ENCODE results near the gene AXL. TPM values are rescaled to one million over a fixed set of nuclear protein-coding genes. Genes with fewer than 3 reads are reported as not detected.

The AXL gene
- total RNA-seq, 1 donor from 2014 or later = 10.1 TPM

- ATAC-seq = peak; percentile 58
- no peak for DNase-seq (ENCODE audit: low spot score)
Observed at GRCh38 chr19:41233748-41234240, 14.8 kb downstream of the AXL start.

- ATAC-seq (no peak), DNase-seq (ENCODE audit: low spot score) (no peak)
Observed at GRCh38 chr19:41234512-41235168, 15.6 kb downstream of the AXL start.

DNA sequence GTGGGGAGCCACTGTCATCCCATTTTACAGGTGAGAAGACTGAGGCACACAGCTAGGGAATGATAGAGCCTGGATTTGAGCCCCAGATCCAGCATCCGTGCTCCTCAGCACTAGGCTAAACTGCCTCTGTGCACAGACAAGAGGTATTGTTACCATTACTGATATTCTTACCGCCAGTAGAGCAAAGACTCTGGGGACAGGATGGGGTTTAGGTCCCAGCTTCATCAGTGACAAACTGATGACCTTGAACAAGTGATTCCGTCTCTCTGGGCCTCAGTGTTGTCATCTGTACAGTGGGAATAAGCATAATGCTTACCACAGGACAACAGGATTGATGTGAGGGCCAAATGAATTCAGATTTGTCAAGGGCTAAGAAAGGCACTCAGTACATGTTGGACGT is 16.5 kb downstream of the AXL start:
- no peak for ATAC-seq
- no peak for DNase-seq (ENCODE audit: low spot score)

- peak; percentile 24 for ATAC-seq
Observed at GRCh38 chr19:41238244-41238643, 19.2 kb downstream of the AXL start.

DNA sequence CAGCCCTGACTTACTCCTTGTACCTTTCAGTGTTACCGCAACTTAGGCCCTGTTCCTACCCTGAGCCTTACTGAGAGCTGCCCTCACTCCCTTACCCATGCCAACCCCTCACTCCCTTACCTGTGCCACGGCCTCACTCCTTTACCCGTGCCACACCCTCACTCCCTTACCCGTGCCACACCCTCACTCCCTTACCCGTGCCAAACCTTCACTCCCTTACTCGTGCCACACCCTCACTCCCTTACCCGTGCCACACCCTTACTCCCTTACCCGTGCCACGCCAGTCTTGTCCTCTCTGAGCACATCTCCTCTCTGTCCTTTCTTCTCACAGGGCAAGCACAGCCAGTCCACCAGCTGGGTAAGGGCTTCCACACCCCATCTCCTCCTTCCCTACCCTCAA is 20.3 kb downstream of the AXL start:
- DNase-seq (ENCODE audit: low spot score) (no peak), ATAC-seq (no peak)

More at GRCh38 chr19:41238244-41238643, 19.2 kb downstream of the AXL start:
- no peak for DNase-seq (ENCODE audit: low spot score)

- ATAC-seq (no peak), DNase-seq (ENCODE audit: low spot score) (no peak)
Observed at GRCh38 chr19:41239961-41240574, 21.0 kb downstream of the AXL start.

DNA sequence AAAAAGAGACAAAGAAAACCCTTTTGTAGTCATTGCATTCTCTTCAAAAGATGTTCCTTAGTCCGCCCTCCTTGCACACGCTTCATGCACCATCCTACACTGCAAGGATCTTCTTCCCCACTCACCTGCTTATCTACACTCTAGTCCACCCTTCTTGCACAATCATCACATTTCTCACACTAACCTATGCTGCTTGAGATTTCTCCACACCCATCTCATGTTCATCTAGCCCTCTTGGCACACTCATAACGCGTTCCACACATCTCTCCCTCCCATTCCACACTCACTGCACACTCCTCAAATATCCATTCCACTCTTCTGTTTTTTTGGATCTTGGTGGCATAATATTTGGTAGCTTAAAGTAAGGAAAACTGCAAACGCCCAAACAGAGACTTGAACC is 22.8 kb downstream of the AXL start:
- no peak for ATAC-seq
- no peak for DNase-seq (ENCODE audit: low spot score)

GRCh38 chr19:41244117-41244516 is 25.1 kb downstream of the AXL start:
- DNase-seq (ENCODE audit: low spot score) = no peak
- ATAC-seq = no peak

- DNase-seq (ENCODE audit: low spot score) = no peak
- ATAC-seq = no peak
Observed at GRCh38 chr19:41245843-41246242, 26.8 kb downstream of the AXL start.

- DNase-seq (ENCODE audit: low spot score) (no peak), ATAC-seq (no peak)
Observed at GRCh38 chr19:41248895-41249294, 29.9 kb downstream of the AXL start.

GRCh38 chr19:41249707-41250423 is 30.8 kb downstream of the AXL start:
- ATAC-seq = no peak

GRCh38 chr19:41253660-41254059 is 34.6 kb downstream of the AXL start:
- no peak for ATAC-seq

More at GRCh38 chr19:41249707-41250423, 30.8 kb downstream of the AXL start:
- DNase-seq (ENCODE audit: low spot score) = no peak

GRCh38 chr19:41255171-41255570 is 36.1 kb downstream of the AXL start:
- DNase-seq (ENCODE audit: low spot score) = no peak
- ATAC-seq = no peak

More at GRCh38 chr19:41253660-41254059, 34.6 kb downstream of the AXL start:
- DNase-seq (ENCODE audit: low spot score) = no peak

DNA sequence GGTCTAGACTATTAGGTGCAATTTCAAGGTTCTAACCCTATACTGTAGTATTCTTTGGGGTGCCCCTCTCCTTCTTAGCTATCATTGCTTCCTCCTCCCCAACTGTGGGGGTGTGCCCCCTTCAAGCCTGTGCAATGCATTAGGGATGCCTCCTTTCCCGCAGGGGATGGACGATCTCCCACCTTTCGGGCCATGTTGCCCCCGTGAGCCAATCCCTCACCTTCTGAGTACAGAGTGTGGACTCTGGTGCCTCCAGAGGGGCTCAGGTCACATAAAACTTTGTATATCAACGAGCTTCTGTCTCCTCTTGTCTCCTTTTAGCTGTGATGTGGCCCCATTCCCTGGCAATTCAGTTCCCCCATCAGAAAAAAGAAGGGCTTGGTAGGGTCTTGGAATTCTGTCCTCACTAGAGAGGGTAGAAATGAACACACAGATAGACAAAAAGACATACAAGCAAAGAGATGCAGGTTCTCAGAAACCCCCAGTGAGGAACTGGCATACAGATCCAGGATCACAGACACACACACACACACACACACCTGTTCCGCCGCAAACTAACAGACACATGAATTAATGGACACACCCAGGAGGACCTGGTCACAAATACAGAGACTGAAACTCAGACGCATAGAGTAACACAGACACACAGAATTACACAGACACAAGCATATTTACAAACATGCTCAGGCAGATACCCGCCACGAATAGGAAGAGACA is 42.6 kb downstream of the AXL start:
- ATAC-seq = no peak

DNA sequence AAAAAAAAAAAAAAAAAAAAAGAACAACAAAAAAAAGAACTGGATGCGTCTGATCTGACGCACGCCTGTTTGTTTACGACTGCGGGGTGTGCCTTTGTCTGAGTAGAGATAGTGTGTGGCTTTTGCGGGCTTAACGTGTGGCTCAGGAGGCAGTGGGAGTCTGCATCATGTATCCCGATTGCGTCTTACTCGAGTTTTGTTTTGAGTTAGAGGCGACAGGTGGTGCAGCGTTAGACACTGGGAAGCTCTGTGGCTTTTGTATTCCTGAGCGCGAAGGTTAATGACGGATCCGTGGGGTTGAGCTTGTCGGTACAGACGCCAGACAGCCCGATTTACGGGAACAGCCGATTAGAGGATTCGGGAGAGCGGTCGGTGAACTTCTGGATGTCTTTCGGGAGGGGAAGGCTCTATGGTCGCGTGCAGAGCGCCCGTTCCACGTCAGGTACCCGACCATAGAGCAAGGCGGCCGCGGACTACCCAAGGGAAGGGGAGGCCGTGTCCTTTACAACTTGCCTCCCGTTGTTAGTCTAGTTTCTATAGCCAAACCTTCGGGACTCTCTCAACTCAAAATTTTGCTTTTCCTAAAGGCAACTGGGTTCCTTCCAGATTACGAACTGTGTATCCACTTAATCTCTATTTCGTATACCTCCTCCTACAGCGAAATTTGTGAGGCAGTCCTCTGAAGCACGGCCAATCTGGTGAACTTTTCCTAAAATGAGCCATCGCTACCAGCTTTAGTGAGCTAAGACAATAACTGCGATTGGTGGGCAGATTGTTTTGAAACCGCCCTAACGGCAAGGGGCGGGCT is 44.2 kb downstream of the AXL start:
- DNase-seq (ENCODE audit: low spot score) (peak; percentile 66), ATAC-seq (peak; percentile 19)

More for the DNA sequence above, 42.6 kb downstream of the AXL start:
- DNase-seq (ENCODE audit: low spot score) = no peak

DNA sequence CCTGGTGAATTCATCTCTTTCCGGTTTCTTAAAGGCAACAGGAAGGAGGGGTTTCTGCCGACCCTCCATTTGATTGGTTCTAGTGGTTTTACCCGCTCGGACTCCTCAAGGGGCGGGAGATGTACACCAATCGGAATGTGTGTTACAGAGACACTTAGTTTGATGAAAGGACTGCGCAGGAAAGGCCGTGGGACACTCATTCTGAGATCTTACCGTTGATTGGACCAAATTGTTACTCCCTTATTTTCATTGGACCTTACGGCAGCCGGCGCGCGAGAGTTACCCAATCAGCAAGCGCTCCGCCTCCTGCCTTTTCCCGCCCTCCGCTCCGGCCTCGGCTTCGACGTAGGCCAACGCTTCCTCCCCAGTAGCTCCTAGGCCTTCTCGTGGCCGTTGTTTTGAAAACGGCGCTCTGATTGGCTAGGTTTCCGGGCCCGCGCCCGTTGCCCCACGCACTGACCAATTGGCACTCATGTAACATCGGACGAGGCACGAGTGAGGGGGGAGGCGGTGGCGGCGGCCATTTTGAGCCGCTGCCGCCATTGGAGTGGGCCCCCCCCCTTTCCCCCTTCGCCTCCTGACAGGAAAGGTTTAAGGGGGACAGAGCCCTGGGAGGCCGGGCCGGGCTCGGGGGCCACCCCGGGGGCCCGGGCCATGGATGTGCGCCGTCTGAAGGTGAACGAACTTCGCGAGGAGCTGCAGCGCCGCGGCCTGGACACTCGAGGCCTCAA is 45.0 kb downstream of the AXL start, which contains the start of gene HNRNPUL1:
HNRNPUL1 (plus strand) TSS at position 523 of the 731 bp plus-strand sequence; CDS start at position 655, 132 bp downstream.
- peak; percentile 72 for ATAC-seq
- DNase-seq (ENCODE audit: low spot score) = peak; percentile 100

DNA sequence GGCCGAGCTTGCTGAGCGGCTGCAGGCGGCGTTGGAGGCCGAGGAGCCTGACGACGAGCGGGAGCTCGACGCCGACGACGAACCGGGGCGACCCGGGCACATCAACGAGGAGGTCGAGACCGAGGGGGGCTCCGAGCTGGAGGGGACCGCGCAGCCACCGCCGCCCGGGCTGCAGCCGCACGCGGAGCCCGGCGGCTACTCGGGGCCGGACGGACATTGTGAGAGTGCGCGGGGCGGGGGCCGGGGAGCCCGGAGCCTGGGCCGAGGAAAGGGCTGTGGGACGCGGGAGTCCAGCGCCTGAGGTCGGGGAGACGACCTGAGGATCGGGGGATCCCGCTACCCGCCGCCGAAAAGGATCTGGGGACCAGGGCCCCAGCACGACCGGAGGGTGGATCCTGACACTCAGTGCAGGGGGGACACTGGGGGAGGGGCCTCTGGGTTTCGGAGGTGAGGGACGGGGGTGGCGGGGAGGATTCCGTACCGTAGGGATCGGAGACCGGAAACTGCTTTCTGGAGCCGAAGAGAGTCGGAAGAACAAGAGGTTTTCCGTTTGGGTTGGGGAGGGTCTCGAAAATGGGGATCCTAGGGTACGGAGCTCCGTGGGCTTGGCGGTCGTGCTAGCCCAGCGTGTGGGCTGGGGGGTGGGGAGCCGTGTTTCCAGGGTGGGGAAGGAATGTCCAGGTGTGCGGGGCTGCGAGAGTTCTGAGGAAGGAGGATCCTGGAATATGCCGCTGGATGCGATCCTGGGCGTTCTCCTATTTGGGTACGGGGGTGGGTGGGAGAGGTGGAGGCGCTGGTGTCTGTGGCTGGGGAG is 45.8 kb downstream of the AXL start:
- ATAC-seq = peak; percentile 7
- peak; percentile 66 for DNase-seq (ENCODE audit: low spot score)

- peak; percentile 47 for DNase-seq (ENCODE audit: low spot score)
- no peak for ATAC-seq
Observed at GRCh38 chr19:41265395-41266153, 46.6 kb downstream of the AXL start.
